Stimulated activated CD4-positive, alpha-beta T cell treated with anti-CD3 and anti-CD28 coated beads, Interleukin-4, amount 100 ng/mL, for 48 hours (primary cell): ENCODE measurements around the gene ANKEF1.
A peak's percentile ranks its signal among the peaks of the same experiment; 100 is the strongest.

Experiments
- DNase-seq, 2 donors: peaks; one replicate each; pipeline ENCODE4 v3.0.0-alpha.2; 2020; ENCODE audit warnings: low read depth in 2 of 2

Gene ANKEF1

DNA sequence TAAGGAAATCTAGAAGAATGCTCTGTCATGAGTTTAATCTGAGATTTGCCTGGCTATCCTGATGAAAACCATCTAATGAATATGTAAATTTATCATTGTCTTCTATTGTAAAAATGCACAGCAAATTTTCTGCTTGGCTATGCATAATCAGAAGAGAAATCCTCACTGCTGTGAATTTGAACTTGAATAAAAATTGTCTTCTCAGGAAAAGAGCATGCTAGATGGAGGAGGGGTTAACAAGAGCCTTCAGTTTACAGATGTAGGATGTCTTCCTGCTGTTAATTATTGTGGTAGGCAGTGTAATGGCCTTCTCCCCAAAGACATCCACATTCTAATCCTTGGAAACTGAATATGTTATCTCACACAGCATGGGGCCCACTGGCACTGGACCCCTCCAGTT lies 45.8 kb downstream of the ANKEF1 start:
- DNase-seq: no peak

- DNase-seq: no peak
Measured at GRCh38 chr20:10089871-10090587, 55.2 kb downstream of the ANKEF1 start.

DNA sequence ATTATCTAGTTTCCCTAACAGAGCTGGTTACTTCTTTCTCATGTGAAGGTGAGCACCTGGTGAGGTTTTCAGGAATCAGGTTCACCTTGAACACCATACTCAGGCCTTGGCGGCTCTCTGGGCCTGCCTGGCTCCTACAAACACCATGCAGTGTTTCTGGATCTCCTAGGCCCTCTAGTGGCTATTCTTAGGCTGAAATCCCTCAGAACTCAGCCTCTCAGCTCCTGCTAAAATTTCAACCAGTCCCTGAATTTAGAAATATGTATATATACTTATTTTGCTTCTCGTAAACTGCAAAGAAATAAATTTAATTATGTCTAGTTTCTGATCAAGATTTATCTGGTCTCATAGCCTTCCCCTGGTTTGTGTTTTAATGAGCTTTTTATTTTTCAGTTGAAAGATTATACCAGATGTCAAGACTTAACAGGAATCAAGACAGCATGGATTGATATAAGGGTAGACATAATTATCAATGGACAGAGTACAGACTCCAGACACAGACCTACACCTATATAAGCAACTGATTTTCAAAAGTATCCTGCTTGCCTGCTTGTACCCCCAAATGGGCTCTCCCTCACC lies 55.9 kb downstream of the ANKEF1 start:
- DNase-seq: peak; percentile 1

DNA sequence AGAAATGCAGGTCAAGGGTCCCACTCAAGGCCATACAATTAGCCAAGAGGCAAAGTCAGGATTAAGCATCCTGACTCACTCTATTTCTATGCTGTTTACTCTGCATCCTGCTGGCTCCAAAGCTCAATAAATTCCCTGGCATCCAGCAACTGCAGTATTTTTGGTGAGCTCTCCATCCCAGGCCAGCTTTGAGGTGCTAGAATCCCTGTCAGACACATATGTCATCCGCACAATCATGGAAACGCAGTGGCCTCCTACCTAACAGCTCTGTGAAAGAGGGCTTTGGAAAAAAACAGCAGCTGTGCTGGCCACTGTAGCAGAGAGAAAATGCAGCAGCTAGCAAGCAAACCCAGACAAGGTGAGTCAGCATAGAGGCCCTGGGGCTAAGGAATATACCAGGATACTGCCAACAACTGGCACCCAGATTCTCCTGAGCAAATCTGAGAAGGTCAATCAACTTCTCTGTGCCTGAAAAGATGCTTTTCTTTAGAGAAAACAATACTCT lies 58.4 kb downstream of the ANKEF1 start:
- DNase-seq: no peak

DNA sequence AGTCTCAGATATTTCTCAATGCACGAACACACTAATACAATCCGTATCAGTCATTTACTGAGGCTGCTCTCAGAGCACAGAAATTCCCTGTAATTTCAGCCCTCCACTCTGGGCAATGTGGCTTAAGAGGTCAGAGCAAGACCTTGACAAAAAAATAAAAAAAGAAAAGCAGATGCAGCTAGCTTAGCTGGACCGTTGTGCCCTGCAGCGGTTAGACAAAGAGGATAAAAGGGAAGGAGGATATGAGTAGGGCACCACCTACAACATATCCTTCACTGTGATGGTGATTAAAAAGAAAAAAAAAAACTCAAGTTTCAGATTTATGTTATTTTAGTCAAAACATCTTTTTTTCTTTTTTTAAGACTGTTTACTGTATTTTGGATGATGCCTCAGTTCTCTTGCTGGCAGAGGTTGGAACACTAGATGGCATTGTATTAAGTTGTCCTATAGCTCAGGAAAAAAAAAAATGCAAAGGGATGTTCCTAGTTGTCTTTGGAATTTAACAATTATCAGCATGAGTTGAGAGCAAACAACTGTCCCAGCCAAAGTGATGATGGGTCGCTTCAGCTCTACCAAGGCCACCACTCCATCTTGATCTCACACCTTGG lies 59.9 kb downstream of the ANKEF1 start:
- DNase-seq: no peak

- DNase-seq: no peak
Measured at GRCh38 chr20:10096790-10097189, 62.0 kb downstream of the ANKEF1 start.

DNA sequence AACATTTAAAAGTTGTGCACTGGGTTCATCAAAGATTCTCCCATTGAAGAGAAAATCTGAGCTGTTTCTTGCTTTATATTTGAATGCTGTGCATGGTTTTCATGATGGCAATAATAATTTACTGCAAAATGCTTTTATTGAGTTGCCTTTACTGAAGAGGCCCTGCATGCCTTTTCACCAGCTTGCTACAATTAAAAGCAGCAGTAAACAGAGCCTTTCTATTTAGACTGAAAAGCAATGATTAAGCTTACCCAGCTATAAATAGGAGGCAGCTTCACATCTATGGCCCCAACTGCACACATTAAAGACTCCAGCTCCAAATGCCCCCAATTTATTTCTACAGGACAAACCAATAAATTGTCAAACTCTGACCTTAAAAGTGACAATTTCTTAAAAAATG lies 70.3 kb downstream of the ANKEF1 start:
- no peak for DNase-seq
